GM19193 (cell line): ENCODE measurements around the gene PATL2.

Experiments
- POLR2A ChIP-seq: IDR thresholded peaks from 4 replicates; pipeline ENCODE4 v1.6.1; 2011; ENCODE audit not compliant: insufficient read depth, insufficient read length; ENCODE audit errors: extremely low read depth

PATL2 gene

GRCh38 chr15:44711096-44711742 lies at the start of gene PATL2, which contains the start of gene B2M:
Gene PATL2, minus strand, starts transcription at chr15:44711323. Its CDS starts 34,833 bp downstream, at chr15:44676490.
Gene B2M, plus strand, starts transcription at chr15:44711517. Its CDS starts 30 bp downstream, at chr15:44711547.
- peak; percentile 100 for TF ChIP-seq POLR2A

- no peak for TF ChIP-seq POLR2A
Measured at GRCh38 chr15:44753345-44753744, 42.2 kb upstream of the PATL2 start.

GRCh38 chr15:44738340-44738984 lies 27.3 kb upstream of the PATL2 start:
- TF ChIP-seq POLR2A: no peak

DNA sequence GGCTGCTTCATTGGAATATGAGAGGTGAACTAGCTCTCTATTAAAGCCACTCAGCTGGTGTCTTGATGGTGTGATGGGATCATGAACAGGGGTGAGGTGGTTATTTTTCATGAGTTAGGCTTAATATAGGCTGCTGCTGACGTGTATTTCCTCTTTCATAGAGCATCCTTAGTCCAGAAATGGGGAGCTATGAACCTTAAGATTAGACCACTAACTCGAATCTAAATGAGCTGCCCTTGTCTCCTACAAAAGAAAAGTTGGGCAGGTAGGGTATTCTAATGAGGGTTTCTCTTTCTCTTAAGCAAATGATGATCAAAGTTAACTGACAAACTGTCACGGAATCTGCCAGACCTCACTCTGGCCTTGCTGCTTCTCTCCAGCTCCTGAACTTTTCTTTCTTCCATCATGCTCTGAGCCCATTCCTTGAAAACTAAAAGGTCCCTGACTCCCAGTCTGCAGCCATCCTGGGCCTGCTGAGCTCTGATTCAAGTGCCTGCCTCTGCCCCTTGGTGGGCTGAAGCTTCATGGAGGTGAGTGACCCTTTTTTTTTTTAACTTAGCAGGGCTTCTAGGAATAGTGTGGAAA lies 25.1 kb upstream of the PATL2 start, which contains the start of gene TRIM69:
TSS of gene TRIM69 (plus strand) at position 348 of the 585 bp plus-strand sequence. CDS start at position 525, 177 bp downstream.
- peak; percentile 41 for TF ChIP-seq POLR2A

DNA sequence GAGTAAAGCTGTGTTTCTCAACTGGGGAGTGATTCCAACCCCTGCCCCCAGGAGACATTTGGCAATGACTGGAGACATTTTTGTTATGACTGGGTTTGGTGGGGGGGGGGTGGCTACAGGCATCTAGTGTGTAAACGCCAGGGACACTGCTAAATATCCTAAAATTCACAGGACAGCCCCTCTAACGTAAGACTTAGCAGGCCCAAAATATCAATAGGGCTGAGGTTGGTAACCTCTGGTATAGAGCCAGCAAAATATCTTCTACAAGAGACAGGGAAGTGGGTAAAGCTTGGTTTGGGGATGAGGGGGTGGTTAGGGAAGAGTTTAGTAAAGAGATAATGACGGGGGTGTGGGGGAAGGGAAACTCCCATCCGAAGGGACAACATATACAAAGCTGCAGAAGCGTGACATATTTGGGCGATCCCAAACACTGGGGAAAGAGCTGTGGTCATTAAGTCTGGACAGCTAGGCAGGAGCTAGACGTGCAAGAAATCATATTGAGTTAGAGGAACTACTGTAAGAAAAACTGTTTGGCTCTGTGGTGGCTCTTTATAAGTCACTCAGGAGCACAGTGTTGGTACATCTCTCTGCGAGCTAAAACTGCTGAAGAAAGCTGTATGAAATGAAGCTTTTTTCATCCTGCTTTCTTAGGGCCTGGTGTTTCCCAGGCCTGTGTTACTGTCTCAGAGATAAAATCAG lies 24.5 kb upstream of the PATL2 start:
- no peak for TF ChIP-seq POLR2A

- TF ChIP-seq POLR2A: no peak
Measured at GRCh38 chr15:44734839-44735481, 23.8 kb upstream of the PATL2 start.

- TF ChIP-seq POLR2A: no peak
Measured at GRCh38 chr15:44729408-44730127, 18.4 kb upstream of the PATL2 start.

- peak; percentile 95 for TF ChIP-seq POLR2A
Measured at GRCh38 chr15:44728576-44729407, 17.7 kb upstream of the PATL2 start.

DNA sequence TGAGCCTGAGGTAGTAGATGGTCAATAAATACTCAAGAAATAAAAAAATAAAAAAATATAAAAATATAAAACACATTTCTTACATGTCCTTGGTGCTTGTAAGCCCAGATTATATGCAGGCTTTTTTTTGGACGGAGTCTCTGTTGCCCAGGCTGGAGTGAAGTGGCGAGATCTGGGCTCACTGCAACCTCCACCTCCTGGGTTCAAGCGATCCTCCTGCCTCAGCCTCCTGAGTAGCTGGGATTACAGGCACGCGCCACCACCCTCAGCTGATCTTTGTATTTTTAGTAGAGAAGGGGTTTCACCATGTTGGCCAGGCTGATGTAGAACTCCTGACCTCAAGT lies 17.1 kb upstream of the PATL2 start:
- peak; percentile 56 for TF ChIP-seq POLR2A

DNA sequence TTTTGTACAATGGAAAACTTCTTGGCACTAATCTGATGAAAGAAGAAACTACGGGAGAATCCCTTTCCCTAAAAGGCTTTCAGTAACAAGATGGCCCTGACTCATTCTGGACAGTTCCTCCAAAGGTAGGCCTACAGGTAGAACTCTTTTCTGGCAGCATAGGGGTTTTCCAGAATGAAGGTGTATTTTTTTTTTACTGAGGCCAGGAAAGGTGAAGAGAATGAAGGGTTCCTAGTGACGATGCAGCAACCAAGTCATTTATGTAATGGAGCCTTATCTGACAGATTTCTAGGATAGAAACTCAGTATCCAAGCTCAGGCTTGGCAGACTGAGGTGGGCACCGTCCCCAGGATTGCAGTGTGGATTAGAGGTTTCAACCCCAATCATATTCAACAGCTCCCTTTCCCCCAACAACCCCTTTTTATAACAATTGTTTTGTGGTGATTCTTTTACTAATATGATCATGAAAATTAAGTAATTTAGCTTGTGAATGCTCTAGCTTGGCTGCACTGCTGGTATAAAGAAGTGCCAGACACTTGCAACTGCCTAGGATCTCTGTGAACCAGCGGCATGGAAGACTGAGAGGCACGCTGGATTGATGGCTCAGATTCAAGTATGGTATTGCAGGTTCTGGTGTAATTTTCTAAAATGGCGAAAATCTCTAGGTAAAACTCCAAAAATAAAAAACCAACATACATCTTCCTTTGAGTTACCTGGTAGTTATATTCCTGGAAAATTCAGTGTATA lies 16.5 kb upstream of the PATL2 start:
- TF ChIP-seq POLR2A: no peak

DNA sequence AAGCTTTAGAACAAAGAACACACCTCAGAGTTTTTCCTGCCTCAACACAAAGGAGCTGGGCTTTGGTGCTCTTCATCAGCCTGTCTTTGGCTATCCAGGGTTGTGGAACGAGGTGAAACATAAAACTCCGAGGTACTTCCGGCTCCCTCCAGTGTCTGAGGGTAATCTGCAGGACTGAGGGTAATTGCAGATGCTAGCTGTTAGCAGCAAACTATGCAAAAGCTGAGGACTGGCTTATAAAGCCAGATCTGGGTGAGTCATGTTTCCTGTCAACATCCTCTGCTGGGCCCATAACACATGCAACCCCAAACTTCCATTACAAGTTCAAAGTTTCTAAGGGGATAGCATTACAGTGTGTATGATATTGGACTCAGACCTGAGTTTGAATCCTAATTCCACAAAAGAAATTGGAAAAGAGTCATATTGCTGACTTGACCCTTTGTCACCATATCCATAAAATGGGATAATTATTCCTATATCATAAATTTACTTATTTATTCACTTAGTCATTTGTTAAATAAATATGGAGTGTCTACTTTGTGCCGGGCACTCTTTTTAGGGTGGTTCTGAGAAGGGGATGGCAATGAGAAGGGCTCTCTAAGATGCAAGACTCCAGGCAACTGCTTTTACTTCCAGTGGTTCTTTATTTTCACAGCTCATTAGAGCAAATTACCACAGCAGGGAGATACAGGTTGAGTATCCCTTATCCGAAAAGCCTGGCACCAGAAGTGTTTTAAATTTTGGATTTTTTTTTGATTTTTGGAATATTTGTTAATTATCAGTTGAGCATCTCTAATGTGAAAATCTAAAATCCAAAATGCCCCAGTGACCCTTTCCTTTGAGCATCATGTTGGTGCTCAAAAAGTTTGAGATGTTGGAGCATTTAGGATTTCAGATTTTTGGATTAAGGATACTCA lies 15.7 kb upstream of the PATL2 start:
- peak; percentile 86 for TF ChIP-seq POLR2A

- no peak for TF ChIP-seq POLR2A
Measured at GRCh38 chr15:44726136-44726535, 15.0 kb upstream of the PATL2 start.
